Epithelial cell of proximal tubule (primary cell): ENCODE results near the gene SYNGR2. TPM values are rescaled to one million over a fixed set of nuclear protein-coding genes. Genes with fewer than 3 reads are reported as not detected.

ENCODE experiments used
- DNase-seq: peaks from one replicate; pipeline ENCODE4 v3.0.0-alpha.2; 2011; ENCODE audit warnings: low read depth
- H3K4me3 ChIP-seq: 2 replicates; pipeline ENCODE4 v1.5.1; 2011; ENCODE audit warnings: low read depth, mild to moderate bottlenecking, low read length
- total RNA-seq: library from RNA; depleted of rRNA; stranded (reverse); fragments of >200 nt; gene quantifications from 2 replicates; pipeline ENCODE4 v1.2.3, GENCODE V29; 2015
- TF ChIP-seq, protein P1 (sequence below): conservative IDR thresholded peaks from 2 replicates; pipeline ENCODE4 v1.5.1; 2012; ENCODE audit warnings: low read depth, mild to moderate bottlenecking, low read length

SYNGR2 gene
- total RNA-seq, 1 donor from 2014 or later = 137 TPM

GRCh38 chr17:78144736-78145641, 23.4 kb upstream of the SYNGR2 start:
- no peak for DNase-seq
- no peak overlapping the region for H3K4me3 ChIP-seq
- TF ChIP-seq, protein P1, sequence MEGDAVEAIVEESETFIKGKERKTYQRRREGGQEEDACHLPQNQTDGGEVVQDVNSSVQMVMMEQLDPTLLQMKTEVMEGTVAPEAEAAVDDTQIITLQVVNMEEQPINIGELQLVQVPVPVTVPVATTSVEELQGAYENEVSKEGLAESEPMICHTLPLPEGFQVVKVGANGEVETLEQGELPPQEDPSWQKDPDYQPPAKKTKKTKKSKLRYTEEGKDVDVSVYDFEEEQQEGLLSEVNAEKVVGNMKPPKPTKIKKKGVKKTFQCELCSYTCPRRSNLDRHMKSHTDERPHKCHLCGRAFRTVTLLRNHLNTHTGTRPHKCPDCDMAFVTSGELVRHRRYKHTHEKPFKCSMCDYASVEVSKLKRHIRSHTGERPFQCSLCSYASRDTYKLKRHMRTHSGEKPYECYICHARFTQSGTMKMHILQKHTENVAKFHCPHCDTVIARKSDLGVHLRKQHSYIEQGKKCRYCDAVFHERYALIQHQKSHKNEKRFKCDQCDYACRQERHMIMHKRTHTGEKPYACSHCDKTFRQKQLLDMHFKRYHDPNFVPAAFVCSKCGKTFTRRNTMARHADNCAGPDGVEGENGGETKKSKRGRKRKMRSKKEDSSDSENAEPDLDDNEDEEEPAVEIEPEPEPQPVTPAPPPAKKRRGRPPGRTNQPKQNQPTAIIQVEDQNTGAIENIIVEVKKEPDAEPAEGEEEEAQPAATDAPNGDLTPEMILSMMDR = no peak

- no peak for DNase-seq
- TF ChIP-seq, protein P1 = no peak
- H3K4me3 ChIP-seq = no peak overlapping the region
Measured at GRCh38 chr17:78146471-78146869, 21.9 kb upstream of the SYNGR2 start.

DNA sequence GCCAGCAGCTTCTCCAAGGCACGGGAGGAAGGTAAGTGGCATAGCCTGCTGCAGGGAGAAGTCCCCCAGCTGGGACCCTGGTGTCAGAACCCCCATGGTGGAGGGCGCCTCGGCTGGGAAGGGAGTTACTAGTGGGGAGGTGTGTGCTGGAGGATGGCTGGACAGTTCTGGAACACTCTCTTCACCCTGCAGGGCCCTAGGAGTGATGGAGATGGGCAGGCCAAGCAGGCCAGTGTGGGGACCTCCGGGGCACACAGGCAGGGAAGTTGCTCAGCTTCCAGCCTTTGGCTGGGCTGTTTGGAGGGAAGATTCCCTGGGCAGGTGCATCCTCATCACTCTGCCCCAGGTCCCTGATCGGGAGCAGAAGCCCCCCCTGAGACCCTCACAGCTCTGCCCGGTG, 21.5 kb upstream of the SYNGR2 start:
- DNase-seq = no peak
- TF ChIP-seq, protein P1 = no peak
- no peak overlapping the region for H3K4me3 ChIP-seq

- DNase-seq = no peak
- no peak overlapping the region for H3K4me3 ChIP-seq
- TF ChIP-seq, protein P1 = no peak
Measured at GRCh38 chr17:78147315-78147998, 20.9 kb upstream of the SYNGR2 start.

DNA sequence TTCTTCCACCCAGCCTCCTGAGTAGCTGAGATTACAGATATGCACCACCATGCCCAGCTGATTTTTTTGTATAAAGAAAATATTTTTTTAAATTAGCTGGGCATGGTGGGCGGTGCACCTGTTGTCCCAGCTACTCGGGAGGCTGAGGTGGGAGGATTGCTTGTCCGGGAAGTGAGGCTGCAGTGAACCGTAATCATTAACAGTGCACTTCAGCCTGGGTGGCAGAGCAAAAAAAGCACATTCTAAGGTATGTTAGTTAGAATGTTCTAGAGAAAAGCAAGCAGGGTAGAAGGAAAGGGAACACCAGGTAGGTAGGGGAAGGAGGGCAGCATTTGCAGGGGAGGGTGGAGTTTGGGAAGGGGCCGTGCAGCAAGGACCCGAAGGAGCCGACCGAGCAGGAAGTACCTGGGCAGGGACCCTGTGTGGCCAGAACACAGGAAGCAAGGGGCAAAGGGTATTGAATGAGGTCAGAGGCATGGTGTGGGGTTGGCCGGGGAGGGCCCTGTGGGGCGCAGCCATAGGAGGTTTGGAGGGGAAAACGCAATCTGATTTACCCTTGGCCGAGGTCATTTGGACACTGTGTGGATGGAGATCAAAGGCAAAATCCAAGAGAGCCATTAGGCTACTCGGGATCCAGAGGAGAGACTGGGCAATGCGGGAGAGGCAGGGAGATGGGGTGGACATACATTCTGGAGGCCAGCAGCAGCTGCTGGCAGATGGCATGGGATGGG, 19.9 kb upstream of the SYNGR2 start:
- no peak overlapping the region for H3K4me3 ChIP-seq
- TF ChIP-seq, protein P1 = no peak
- DNase-seq = no peak

- H3K4me3 ChIP-seq = no peak overlapping the region
- TF ChIP-seq, protein P1 = no peak
- no peak for DNase-seq
Measured at GRCh38 chr17:78151514-78152008, 16.8 kb upstream of the SYNGR2 start.
